CD14-positive monocyte (primary cell): ENCODE data around the gene F8. TPM values are rescaled to one million over a fixed set of nuclear protein-coding genes. Genes with fewer than 3 reads are reported as not detected.
A peak's percentile ranks its signal among the peaks of the same experiment; 100 is the strongest.

Experiments used
- DNase-seq, 3 donors: peaks; one replicate each; pipeline ENCODE4 v3.0.0-alpha.2; 2011 to 2022
- H2AFZ ChIP-seq: 2 replicates; pipeline ENCODE4 v1.6.0; 2012; ENCODE audit warnings: mild to moderate bottlenecking, low read depth, low read length, inconsistent platforms; ENCODE audit not compliant: insufficient read depth, poor library complexity, severe bottlenecking
- H3K27ac ChIP-seq, 2 donors: 1 replicate in 1 of 2; 2 replicates in 1 of 2; pipeline ENCODE4 v1.5.1; 2012 to 2013; ENCODE audit warnings: low read length in 2 of 2, control low read depth in 1 of 2, inconsistent platforms in 1 of 2, low read depth in 1 of 2, mild to moderate bottlenecking in 1 of 2
- H3K27me3 ChIP-seq, 2 donors: one replicate each; pipeline versions ENCODE4 v1.6.0 to v1.6.1; 2011 to 2013; ENCODE audit warnings: low read length in 2 of 2; ENCODE audit not compliant: control insufficient read depth in 2 of 2, insufficient read depth in 2 of 2
- H3K36me3 ChIP-seq, 2 donors: replicated peaks in 1 of 2; 1 replicate in 1 of 2; 2 replicates in 1 of 2; pipeline versions ENCODE4 v1.5.1 to v1.6.1; 2012 to 2013; ENCODE audit warnings: low read length in 2 of 2, control low read depth in 1 of 2, inconsistent platforms in 1 of 2, mild to moderate bottlenecking in 1 of 2; ENCODE audit not compliant: insufficient read depth in 2 of 2, control insufficient read depth in 1 of 2
- H3K4me1 ChIP-seq, 2 donors: 1 replicate in 1 of 2; 2 replicates in 1 of 2; pipeline versions ENCODE4 v1.5.1 to v1.6.1; 2012 to 2013; ENCODE audit warnings: low read length in 2 of 2, control low read depth in 1 of 2, inconsistent platforms in 1 of 2, mild to moderate bottlenecking in 1 of 2, moderate library complexity in 1 of 2; ENCODE audit not compliant: insufficient read depth in 2 of 2, control insufficient read depth in 1 of 2
- H3K4me2 ChIP-seq: replicated peaks from 2 replicates; pipeline ENCODE3; 2012; ENCODE audit warnings: low read length, moderate library complexity, mild to moderate bottlenecking; ENCODE audit not compliant: poor library complexity, severe bottlenecking; ENCODE audit errors: extremely low read depth
- H3K4me3 ChIP-seq, 3 experiments: fragments of 200-600 bp in 1 of 3; sonication (generic) in 1 of 3; replicated peaks in 1 of 3; 1 replicate in 2 of 3; 2 replicates in 1 of 3; pipeline ENCODE4 v1.5.1; 2011 to 2013; ENCODE audit warnings: low read length in 3 of 3, mild to moderate bottlenecking in 3 of 3, control low read depth in 2 of 3, low read depth in 2 of 3, inconsistent platforms in 1 of 3, moderate library complexity in 1 of 3
- H3K79me2 ChIP-seq: 2 replicates; pipeline ENCODE4 v1.6.0; 2012; ENCODE audit warnings: mild to moderate bottlenecking, control low read depth, inconsistent platforms, low read length, moderate library complexity; ENCODE audit not compliant: insufficient read depth
- H3K9ac ChIP-seq: 2 replicates; pipeline ENCODE4 v1.6.0; 2017; ENCODE audit warnings: low read length, mild to moderate bottlenecking; ENCODE audit not compliant: insufficient read depth, poor library complexity, severe bottlenecking
- H3K9me3 ChIP-seq, 2 donors: replicated peaks in 1 of 2; 1 replicate in 1 of 2; 2 replicates in 1 of 2; pipeline versions ENCODE4 v1.5.1 to v1.6.1; 2012 to 2013; ENCODE audit warnings: low read length in 2 of 2, control low read depth in 1 of 2; ENCODE audit not compliant: control insufficient read depth in 1 of 2, insufficient read depth in 1 of 2
- H4K20me1 ChIP-seq: 2 replicates; pipeline ENCODE4 v1.6.0; 2012; ENCODE audit warnings: mild to moderate bottlenecking, low read length, control low read depth, moderate library complexity; ENCODE audit not compliant: insufficient read depth
- H3K27ac Mint-ChIP-seq, 7 donors: one replicate each; pipeline ENCODE4 v1.8.0; 2020; ENCODE audit warnings: mild to moderate bottlenecking in 7 of 7, mixed read lengths in 7 of 7, moderate library complexity in 6 of 7, inconsistent platforms in 2 of 7
- H3K27me3 Mint-ChIP-seq, 3 donors: one replicate each; pipeline ENCODE4 v1.8.0; 2021 to 2022; ENCODE audit warnings: low read depth in 3 of 3, mild to moderate bottlenecking in 3 of 3, mixed read lengths in 3 of 3, moderate library complexity in 3 of 3, inconsistent platforms in 1 of 3
- H3K36me3 Mint-ChIP-seq, 2 donors: one replicate each; pipeline ENCODE4 v1.8.0; 2020; ENCODE audit warnings: mixed read lengths in 2 of 2, inconsistent platforms in 1 of 2, mild to moderate bottlenecking in 1 of 2
- H3K4me1 Mint-ChIP-seq: one replicate; pipeline ENCODE4 v1.8.0; 2020; ENCODE audit warnings: mild to moderate bottlenecking, mixed read lengths
- H3K4me3 Mint-ChIP-seq, 2 donors: one replicate each; pipeline ENCODE4 v1.8.0; 2020; ENCODE audit warnings: mild to moderate bottlenecking in 2 of 2, mixed read lengths in 2 of 2, moderate library complexity in 1 of 2
- H3K9me3 Mint-ChIP-seq, 7 donors: one replicate each; pipeline ENCODE4 v1.8.0; 2020 to 2022; ENCODE audit warnings: mixed read lengths in 7 of 7, mild to moderate bottlenecking in 6 of 7, moderate library complexity in 6 of 7, inconsistent platforms in 2 of 7
- WGBS: methylation state at CpG from one replicate; pipeline ENCODE4 v1.1.5; 2013; ENCODE audit warnings: missing lambda C conversion rate; ENCODE audit not compliant: insufficient coverage; 5-methylcytosine and 5-hydroxymethylcytosine counted together
- intact Hi-C, 2 donors: fragments of 100-400 bp; cut with micrococcal nuclease; formaldehyde crosslinking; loops; one replicate each; pipeline versions ENCODE4 v1.15.0 to v1.15.1; 2023
- polyA plus RNA-seq, 3 donors: library from polyadenylated mRNA; depleted of rRNA in 1 of 3; unstranded in 2 of 3; stranded (reverse) in 1 of 3; fragments of 300-500 nt in 2 of 3; fragments of >200 nt in 1 of 3; fragmentation: Illumina TruSeq in 2 of 3; gene quantifications; 1 replicate in 2 of 3; 2 replicates in 1 of 3; pipeline ENCODE4 v1.2.3, GENCODE V29; 2012 to 2021
- TF ChIP-seq, protein P1 (sequence below): fragments of 200-600 bp; IDR thresholded peaks from one replicate; pipeline ENCODE4 v1.8.0; 2022; ENCODE audit warnings: antibody characterized with exemption, mild to moderate bottlenecking

Gene F8
- polyA plus RNA-seq, 3 donors: 1.5 to 4.5 (median 4.3) TPM

DNA sequence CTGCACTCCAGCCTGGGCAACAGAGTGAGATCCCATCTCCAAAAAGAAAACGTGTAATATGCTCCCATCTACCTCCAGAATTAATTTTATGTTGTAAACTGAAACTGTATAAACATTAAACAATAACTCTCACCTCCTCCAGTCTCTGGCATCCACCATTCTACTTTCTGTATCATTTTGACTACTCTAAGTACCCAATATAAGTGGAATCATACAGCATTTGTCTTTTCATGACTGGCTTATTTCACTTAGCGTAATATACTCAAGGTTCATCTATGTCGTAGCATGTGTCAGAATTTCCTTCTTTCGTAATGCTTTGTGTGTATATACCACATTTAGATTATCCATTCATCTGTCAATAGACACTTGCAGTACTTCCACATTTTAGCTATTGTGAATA is 20.6 kb downstream of the F8 start:
- Histone ChIP-seq H3K4me2 (no peak overlapping the region), H2AFZ (no peak overlapping the region), H3K9me3 (no peaks in the 10 kb centered on the region), H3K4me3 (no peak overlapping the region), H3K27ac (no peak overlapping the region), H3K36me3 (no peaks in the 10 kb centered on the region), H3K4me1 (no peaks in the 10 kb centered on the region), H3K27me3 (no peaks in the 10 kb centered on the region), H3K9ac (no peak overlapping the region), H4K20me1 (no peaks in the 10 kb centered on the region), H3K79me2 (no peaks in the 10 kb centered on the region)
- WGBS: no CpG with 5 or more reads among the region's 4 CpGs
- DNase-seq: no peak
- Mint-ChIP-seq H3K9me3 (peaks cover 0 to 3% (median 0%) of the 10 kb centered on the region in 7 donors), H3K4me3 (no peak overlapping the region), H3K27me3 (no peaks in the 10 kb centered on the region), H3K4me1 (peaks cover 1% of the 10 kb centered on the region), H3K36me3 (no peaks in the 10 kb centered on the region), H3K27ac (peak overlapping the region in 1 of 7 donors; percentile 21)
- TF ChIP-seq, protein P1, sequence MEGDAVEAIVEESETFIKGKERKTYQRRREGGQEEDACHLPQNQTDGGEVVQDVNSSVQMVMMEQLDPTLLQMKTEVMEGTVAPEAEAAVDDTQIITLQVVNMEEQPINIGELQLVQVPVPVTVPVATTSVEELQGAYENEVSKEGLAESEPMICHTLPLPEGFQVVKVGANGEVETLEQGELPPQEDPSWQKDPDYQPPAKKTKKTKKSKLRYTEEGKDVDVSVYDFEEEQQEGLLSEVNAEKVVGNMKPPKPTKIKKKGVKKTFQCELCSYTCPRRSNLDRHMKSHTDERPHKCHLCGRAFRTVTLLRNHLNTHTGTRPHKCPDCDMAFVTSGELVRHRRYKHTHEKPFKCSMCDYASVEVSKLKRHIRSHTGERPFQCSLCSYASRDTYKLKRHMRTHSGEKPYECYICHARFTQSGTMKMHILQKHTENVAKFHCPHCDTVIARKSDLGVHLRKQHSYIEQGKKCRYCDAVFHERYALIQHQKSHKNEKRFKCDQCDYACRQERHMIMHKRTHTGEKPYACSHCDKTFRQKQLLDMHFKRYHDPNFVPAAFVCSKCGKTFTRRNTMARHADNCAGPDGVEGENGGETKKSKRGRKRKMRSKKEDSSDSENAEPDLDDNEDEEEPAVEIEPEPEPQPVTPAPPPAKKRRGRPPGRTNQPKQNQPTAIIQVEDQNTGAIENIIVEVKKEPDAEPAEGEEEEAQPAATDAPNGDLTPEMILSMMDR: no peak
- intact Hi-C loops: no loop called here

DNA sequence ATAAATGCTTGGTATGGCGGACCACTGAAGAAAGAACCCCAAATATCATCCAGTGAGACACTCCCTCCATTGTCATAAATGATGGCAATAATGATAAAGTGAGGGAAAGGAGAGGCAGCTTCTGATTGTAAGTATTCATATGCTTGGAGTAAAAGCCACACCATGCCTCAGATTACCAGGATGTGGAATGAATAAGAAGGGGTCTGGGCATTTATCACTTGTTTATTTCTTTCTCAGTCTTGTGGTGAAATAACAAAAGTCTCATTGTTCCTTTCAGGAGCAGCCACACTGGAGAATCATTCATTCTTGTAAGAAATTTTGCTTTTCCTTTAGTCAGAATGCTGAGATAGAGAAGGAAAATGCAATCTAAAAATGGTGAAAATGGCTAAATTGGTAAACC is 21.7 kb downstream of the F8 start:
- Histone ChIP-seq H3K27ac (no peak overlapping the region), H2AFZ (no peak overlapping the region), H3K36me3 (no peaks in the 10 kb centered on the region), H3K9ac (no peak overlapping the region), H4K20me1 (no peaks in the 10 kb centered on the region), H3K4me3 (no peak overlapping the region), H3K27me3 (no peaks in the 10 kb centered on the region), H3K9me3 (no peaks in the 10 kb centered on the region), H3K4me1 (no peaks in the 10 kb centered on the region), H3K79me2 (no peaks in the 10 kb centered on the region), H3K4me2 (no peak overlapping the region)
- intact Hi-C loops: no loop called here
- TF ChIP-seq, protein P1: no peak
- Mint-ChIP-seq H3K27me3 (no peaks in the 10 kb centered on the region), H3K4me3 (no peak overlapping the region), H3K4me1 (peaks cover 1% of the 10 kb centered on the region), H3K27ac (no peak overlapping the region), H3K36me3 (no peaks in the 10 kb centered on the region), H3K9me3 (peaks cover 0 to 3% (median 0%) of the 10 kb centered on the region in 7 donors)
- no CpG with 5 or more reads among the region's 1 CpG for WGBS
- DNase-seq: no peak
